ENCODE measurements around the gene STK38.

DNA sequence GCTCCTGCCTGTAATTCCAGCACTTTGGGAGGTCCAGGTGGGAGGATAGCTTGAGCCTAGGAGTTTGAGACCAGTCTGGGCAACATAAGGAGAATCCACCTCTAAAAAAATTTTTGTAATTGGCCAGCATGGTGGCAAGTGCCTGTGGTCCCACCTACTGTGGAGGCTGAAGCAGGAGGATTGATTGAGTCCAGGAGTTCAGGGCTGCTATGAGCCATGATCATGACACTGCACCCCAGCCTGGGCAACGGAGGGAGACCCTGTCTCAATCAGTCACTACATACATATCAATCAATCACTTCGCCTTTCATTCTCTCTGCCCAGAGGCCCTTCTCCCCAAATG, 1.1 kb upstream of the STK38 start:
- TF ChIP-seq, protein P1, sequence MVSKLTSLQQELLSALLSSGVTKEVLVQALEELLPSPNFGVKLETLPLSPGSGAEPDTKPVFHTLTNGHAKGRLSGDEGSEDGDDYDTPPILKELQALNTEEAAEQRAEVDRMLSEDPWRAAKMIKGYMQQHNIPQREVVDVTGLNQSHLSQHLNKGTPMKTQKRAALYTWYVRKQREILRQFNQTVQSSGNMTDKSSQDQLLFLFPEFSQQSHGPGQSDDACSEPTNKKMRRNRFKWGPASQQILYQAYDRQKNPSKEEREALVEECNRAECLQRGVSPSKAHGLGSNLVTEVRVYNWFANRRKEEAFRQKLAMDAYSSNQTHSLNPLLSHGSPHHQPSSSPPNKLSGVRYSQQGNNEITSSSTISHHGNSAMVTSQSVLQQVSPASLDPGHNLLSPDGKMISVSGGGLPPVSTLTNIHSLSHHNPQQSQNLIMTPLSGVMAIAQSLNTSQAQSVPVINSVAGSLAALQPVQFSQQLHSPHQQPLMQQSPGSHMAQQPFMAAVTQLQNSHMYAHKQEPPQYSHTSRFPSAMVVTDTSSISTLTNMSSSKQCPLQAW (CRISPR knock-in tag; IDR thresholded peaks at IDR 0.05): no peak
- TF ChIP-seq RFXAP (CRISPR knock-in tag; IDR thresholded peaks at IDR 0.05; ENCODE audit: borderline replicate concordance) (no peak), ZNF512 (CRISPR knock-in tag; IDR thresholded peaks at IDR 0.05) (no peak), ZBTB1 (CRISPR knock-in tag; IDR thresholded peaks at IDR 0.05; ENCODE audit: borderline replicate concordance) (no peak), ZNF773 (CRISPR knock-in tag; IDR thresholded peaks at IDR 0.05; ENCODE audit: borderline replicate concordance) (no peak), ZNF143 (CRISPR knock-in tag; IDR thresholded peaks at IDR 0.05) (no peak), ZNF713 (CRISPR knock-in tag; IDR thresholded peaks at IDR 0.05) (no peak), PHF8 (CRISPR knock-in tag; IDR thresholded peaks at IDR 0.05) (no peak), FOXM1 (CRISPR knock-in tag; IDR thresholded peaks at IDR 0.05) (no peak), PCBP2 (optimal IDR thresholded peaks at IDR 0.05; ENCODE audit: low read depth, low read length, poor library complexity, severe bottlenecking) (no peak), POLR2A (IDR thresholded peaks at IDR 0.05; ENCODE audit: insufficient read depth in 1 of 2, low read depth in 2 of 2, low read length in 2 of 2) (no peak), USF2 (IDR thresholded peaks at IDR 0.05; ENCODE audit: low read depth, low read length) (no peak), USF2 (CRISPR knock-in tag; IDR thresholded peaks at IDR 0.05; ENCODE audit: borderline replicate concordance) (no peak; the same call in 1 of the 2 replicates), MATR3 (CRISPR knock-in tag; IDR thresholded peaks at IDR 0.05) (no peak)
- TF ChIP-seq, protein P2, sequence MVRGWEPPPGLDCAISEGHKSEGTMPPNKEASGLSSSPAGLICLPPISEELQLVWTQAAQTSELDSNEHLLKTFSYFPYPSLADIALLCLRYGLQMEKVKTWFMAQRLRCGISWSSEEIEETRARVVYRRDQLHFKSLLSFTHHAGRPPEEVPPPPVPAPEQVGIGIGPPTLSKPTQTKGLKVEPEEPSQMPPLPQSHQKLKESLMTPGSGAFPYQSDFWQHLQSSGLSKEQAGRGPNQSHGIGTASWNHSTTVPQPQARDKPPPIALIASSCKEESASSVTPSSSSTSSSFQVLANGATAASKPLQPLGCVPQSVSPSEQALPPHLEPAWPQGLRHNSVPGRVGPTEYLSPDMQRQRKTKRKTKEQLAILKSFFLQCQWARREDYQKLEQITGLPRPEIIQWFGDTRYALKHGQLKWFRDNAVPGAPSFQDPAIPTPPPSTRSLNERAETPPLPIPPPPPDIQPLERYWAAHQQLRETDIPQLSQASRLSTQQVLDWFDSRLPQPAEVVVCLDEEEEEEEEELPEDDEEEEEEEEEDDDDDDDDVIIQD (CRISPR knock-in tag; IDR thresholded peaks at IDR 0.05; ENCODE audit: low read depth): no peak
